HG03442 (cell line): Measurements from ENCODE around the gene FGF21.
"Not testable (repeated sequence)": the region's sequence is repeated elsewhere in the genome, so short reads cannot be mapped to it uniquely, and the experiment has no call there.

ENCODE experiments used
- ATAC-seq: cut with Tn5 transposase; IDR thresholded peaks from one replicate; pipeline ENCODE4 v1.9.1; 2021; ENCODE audit warnings: mild to moderate bottlenecking, moderate library complexity; ENCODE audit not compliant: unreplicated experiment

FGF21 gene

DNA sequence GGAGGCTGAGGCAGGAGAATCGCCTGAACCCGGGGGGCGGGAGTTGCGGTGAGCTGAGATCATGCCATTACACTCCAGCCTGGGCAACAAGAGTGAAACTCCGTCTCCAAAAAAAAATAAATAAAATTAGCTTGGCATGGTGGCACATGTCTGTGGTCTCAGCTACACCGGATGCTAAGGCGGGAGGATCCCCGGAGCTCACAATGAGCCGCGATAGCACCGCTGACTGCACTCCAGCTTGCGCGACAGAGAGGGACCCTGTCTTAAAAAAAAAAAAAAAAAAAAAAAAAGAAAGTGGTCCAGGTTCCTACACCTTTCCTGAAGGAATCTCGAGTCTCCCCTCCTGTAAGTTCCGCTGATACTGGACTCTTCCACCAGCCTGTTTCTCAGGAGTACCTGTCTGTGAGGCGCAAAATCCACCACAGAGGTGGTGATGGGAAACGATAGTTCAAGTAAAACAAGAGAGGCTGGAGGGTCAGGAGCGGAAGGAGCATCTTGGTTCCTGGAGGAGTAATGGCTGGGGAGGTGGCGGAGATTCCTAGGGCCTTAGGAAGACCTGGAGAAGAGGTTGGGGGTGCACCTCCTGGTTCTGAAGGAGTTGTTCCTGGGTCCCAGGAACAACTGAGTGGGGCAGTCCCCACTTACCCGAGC lies 3.4 kb upstream of the FGF21 start:
- no peak for ATAC-seq

DNA sequence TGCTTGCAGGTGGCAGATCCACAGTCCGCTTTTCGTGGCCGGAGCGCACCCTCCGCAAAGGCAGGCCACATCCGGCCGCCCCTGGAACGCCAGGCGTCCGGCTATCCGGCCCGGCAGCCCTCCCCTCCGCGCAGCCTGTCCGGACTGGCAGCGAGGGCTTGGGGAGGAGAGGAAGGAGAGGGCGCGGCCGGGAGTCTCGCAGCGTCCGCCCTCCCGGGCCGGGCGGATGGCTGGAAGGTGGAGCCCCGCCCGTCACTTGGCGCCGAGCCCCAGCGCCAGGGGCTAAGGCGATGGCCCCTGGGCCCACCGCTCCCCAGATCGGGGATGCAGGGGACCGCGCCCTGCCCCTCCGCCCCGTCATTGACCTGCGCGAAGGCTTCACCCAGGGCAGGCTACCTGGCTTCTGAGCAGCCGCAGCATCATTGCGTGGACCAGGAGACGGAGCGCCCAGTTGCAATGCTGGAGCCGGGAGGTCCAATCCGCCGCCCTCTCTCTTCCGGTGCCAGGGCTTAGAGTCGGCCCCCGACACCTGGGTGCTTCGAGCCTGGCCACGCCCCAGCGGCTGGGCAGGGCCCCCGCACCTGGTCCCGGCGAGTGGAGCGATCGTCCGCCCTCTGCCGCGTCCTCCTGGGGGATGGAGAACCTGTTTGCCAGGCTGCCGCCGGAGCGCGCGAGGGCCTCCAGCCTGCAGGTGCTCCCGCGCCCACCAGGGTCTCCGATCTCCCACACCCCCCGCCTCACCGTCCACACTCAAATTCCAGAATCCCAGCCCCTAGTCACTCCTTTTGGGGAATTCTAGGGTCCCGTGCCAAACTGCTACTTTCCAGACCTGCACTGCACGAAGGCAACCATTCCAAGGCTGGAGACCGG lies 2.6 kb upstream of the FGF21 start, which contains the start of gene FUT1:
TSS of gene FUT1 (minus strand) at position 146 of the 870 bp plus-strand sequence. CDS start 1,360 bp downstream, outside the sequence.
- ATAC-seq, result no peak

DNA sequence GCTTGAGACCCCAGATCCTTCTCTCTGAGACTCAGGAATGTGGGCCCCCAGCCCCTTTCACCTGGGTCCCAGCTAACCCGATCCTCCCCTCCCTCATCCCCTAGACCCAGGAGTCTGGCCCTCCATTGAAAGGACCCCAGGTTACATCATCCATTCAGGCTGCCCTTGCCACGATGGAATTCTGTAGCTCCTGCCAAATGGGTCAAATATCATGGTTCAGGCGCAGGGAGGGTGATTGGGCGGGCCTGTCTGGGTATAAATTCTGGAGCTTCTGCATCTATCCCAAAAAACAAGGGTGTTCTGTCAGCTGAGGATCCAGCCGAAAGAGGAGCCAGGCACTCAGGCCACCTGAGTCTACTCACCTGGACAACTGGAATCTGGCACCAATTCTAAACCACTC lies 463 bp downstream of the FGF21 start:
- ATAC-seq, result no peak

DNA sequence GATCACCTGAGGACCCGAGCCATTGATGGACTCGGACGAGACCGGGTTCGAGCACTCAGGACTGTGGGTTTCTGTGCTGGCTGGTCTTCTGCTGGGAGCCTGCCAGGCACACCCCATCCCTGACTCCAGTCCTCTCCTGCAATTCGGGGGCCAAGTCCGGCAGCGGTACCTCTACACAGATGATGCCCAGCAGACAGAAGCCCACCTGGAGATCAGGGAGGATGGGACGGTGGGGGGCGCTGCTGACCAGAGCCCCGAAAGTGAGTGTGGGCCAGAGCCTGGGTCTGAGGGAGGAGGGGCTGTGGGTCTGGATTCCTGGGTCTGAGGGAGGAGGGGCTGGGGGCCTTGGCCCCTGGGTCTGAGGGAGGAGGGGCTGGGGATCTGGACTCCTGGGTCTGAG lies 888 bp downstream of the FGF21 start:
- ATAC-seq, result no peak

GRCh38 chr19:48756686-48757085 lies 1.4 kb downstream of the FGF21 start:
- ATAC-seq, result no peak

DNA sequence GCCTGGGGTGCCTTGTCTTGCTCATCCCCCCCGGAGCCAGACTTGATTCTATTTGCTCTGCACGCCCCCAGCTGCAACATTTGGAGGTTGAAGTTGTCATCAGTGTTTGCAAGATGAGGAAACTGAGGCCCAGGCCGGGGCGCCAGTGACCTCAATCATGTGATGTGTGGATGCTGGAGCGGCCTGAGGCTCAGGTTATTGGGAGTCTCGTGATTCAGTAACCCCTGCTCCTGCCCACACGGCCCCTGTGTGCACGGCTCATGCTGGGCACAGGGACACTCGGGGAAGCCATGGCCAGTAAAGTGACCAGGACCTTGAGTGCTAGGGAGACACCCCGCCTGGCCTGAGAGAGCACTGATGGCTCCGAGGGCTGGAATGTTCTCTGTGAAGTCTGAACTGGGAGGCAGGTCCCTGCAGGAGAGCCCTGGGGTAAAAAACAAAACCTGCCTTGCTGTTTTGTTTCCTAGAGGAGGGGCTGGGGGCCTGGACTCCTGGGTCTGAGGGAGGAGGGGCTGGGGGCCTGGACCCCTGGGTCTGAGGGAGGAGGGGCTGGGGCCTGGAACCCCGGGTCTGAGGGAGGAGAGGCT lies 1.9 kb downstream of the FGF21 start:
- no peak for ATAC-seq

DNA sequence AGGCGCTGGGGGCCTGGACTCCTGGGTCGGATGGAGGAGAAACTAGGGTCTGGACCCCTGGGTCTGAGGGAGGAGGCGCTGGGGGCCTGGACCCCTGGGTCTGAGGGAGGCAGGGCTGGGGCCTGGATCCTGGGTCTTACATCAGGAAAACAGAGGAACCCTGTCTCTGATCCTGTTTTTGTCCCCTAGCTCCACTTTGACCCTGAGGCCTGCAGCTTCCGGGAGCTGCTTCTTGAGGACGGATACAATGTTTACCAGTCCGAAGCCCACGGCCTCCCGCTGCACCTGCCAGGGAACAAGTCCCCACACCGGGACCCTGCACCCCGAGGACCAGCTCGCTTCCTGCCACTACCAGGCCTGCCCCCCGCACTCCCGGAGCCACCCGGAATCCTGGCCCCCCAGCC lies 2.4 kb downstream of the FGF21 start:
- ATAC-seq, result no peak

DNA sequence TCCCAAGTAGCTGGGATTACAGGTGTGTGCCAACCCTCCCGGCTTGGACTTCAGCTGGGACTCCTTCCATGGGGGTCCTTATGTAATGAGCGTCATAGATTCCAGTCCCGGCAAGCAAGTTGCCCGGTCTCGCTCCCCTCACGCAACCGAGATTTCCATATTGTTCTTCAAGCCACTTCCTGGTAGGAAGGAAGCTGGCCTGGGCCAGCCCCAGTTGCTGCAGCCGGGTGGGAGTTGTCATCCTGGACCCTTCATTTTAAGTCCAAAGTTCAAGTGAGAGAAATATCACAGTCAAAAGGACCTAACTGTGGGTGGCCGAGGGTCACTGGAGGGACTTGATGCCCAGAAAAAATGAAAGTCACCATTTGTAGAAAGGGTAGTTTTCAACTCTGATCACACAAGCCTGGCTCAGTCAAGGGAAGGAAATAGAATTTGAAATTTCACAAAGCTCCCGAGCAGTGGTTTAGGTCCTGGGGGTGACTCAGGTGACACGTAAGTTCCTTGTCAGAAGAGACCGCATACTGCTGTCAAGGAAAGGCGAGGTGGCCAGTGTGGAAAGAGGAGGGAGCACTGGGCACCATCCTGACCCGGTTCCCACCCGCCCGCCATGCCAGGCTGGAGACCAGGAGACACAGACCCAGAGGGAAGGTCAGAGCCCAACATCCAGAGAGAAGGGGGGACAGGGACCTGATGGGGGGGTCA lies 5.3 kb downstream of the FGF21 start:
- no peak for ATAC-seq

DNA sequence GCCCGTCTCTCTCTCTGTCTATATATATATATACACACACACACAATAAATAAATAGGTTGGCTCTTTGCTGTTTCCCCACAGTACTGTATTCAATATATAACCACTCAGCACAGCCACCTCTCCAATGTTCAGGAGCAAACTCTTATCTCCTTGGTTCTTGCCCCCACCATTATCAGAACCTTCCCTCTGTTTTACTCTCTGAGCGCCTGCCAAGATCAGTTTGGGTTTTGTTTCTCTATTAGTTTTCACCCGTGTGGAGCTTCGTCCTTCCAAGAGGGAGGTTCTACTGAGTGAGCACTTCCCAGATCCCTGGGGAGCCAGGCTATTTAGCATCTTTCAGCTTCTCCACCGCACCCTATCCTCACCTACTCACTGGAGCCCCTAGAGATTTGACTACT lies 10.5 kb downstream of the FGF21 start:
- ATAC-seq, result not testable (repeated sequence)

DNA sequence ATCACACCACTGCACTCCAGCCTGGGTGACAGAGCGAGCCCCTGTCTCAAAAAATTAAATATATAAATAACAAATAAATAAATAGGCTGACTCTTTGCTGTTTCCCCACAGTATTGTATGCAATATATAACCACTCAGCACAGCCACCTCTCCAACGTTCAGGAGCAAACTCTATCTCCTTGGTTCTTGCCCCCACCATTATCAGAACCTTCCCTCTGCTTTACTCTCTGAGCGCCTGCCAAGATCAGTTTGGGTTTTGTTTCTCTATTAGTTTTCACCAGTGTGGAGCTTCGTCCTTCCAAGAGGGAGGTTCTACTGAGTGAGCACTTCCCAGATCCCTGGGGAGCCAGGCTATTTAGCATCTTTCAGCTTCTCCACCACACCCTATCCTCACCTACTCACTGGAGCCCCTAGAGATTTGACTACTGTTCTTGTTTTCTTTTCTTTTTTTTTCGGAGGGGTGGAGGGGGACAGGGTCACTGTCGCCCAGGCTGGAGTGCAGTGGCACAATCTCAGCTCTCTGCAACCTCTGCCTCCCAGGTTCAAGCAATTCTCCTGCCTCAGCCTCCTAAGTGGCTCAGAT lies 12.9 kb downstream of the FGF21 start:
- not testable (repeated sequence) for ATAC-seq

GRCh38 chr19:48768994-48769713 lies 13.8 kb downstream of the FGF21 start:
- no peak for ATAC-seq

DNA sequence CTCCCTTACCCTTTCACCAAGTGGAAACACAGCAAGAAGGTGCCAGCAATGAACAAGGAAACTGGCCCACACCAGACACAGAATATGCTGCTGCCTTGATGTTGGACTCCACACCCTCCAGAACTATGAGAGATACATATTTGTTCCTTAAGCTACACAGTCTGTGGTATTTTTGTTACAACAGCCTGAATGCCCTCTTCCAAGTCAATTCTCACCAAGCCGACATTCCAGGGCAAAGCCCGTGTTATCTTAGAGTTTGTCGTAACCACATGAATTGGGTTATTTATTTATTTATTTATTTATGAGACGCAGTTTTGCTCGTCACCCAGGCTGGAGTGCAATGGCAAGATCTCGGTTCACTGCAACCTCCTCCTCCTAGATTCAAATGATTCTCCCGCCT lies 14.9 kb downstream of the FGF21 start:
- no peak for ATAC-seq

GRCh38 chr19:48770734-48771472 lies 15.6 kb downstream of the FGF21 start:
- ATAC-seq, result no peak

DNA sequence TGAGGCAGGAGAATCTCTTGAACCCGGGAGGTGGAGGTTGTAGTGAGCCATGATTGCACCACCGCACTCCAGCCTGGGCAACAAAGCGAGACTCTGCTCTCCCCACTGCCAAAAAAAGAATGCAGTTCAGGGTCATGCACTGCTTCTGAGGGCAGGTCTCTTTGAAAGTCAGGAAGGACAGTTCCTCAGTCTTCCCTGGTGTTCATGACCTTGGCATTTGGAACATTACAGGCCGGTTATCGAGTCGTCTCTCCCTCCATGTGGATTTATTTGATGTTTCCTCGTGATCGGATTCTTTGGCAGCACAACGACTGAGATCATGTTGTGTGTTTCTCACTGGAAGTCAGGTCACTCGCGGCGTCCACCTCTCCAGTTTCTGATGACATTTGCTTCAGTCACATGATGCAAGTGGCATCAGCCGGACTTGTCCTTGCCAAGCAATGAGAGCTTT lies 17.2 kb downstream of the FGF21 start:
- no peak for ATAC-seq

DNA sequence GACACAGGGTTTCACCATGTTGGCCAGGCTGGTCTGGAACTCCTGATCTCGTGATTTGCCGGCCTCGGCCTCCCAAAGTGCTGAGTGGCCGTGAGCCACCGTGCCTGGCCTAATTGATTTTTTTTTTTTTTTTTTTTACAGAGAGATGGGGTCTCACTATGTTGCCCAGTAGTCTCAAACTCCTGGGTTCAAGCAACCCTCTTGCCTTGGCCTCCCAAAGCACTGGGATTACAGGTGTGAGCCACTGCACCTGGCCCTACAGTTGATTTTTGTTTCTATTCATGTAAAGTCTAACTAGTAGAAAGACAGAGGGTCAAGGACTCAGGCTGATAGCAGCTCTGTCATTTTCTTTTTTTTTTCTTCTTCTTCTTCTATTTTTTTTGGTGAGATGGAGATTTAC lies 21.8 kb downstream of the FGF21 start:
- ATAC-seq, result no peak

- no peak for ATAC-seq
Measured at GRCh38 chr19:48777720-48778119, 22.4 kb downstream of the FGF21 start.

DNA sequence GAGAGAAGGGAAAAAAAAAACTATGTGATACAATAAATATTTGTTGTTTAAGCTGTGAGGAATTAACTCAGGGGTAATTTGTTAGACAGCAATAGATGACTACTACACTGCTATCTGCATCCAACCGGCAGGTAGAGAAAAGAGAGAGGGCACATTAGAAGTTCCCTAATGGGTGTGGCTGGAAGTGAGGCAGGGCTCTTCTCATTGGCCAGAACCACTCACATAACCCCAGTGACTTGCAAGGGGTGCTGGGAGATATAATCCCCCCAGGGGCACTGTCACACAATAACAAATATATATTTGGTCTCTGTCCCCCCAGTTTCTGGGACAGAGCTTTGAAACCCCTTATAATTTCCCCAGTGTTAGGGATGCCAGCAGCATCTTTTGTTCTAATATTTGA lies 24.3 kb downstream of the FGF21 start:
- ATAC-seq, result no peak

DNA sequence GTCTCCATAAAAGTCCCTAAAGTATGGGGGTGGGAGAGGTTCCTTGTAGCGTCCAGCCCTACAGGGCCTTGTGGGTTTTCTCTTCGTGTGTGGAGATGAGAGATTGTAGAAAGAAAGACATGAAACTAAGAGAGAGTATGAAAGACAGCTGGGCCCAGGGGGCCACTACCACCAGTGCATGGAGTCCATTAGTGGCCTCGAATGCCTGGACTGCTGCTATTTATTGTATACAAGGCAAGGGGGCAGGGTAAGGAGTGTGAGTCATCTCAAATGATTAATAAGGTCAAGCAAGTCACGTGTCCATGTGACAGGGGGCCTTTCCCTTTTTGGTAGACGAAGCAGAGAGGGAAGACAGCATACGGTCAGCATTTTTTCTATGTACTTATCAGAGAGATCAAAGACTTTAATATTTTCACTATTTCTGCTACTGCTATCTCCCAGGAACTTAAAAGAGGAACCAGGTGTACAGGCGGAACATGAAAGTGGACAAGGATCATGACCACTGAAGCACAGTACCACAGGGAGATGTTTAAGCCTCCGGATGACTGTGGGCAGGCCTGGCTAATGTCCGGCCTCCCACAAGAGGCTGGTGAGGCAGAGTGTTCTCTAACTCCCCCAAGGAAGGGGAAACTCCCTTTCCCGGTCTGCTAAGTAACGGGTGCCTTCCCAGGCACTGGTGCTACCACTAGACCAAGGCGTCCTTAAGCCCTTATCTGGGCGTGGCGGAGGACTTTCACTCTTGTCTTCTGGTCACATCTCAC lies 25.5 kb downstream of the FGF21 start:
- ATAC-seq, result no peak

- ATAC-seq, result no peak
Measured at GRCh38 chr19:48784527-48784926, 29.2 kb downstream of the FGF21 start.
